Skeletal muscle cell (primary cell): ENCODE results near the gene MAGEB10.
"Not testable (repeated sequence)": the region's sequence is repeated elsewhere in the genome, so short reads cannot be mapped to it uniquely, and the experiment has no call there.

ENCODE experiments used
- DNase-seq: peaks from one replicate; pipeline ENCODE4 v3.0.0-alpha.2; 2010; ENCODE audit warnings: low read depth
- H3K4me3 ChIP-seq: 2 replicates; pipeline ENCODE4 v1.5.1; 2011; ENCODE audit warnings: low read depth, mild to moderate bottlenecking, control low read depth, low read length, moderate library complexity

MAGEB10 gene

GRCh38 chrX:27807690-27808089 lies at the start of gene MAGEB10:
Gene MAGEB10, plus strand, starts transcription at chrX:27807990. Its CDS starts 13,317 bp downstream, at chrX:27821307.
- DNase-seq, result no peak
- H3K4me3 ChIP-seq, result no peak within 1 kb of the TSS

GRCh38 chrX:27765718-27766117 lies 42.1 kb upstream of the MAGEB10 start:
- DNase-seq, result no peak
- H3K4me3 ChIP-seq, result no peak overlapping the region

GRCh38 chrX:27767387-27767786 lies 40.4 kb upstream of the MAGEB10 start:
- no peak overlapping the region for H3K4me3 ChIP-seq
- no peak for DNase-seq

- no peak overlapping the region for H3K4me3 ChIP-seq
- no peak for DNase-seq
Measured at GRCh38 chrX:27775984-27776383, 31.8 kb upstream of the MAGEB10 start.

GRCh38 chrX:27796640-27797257 lies 11.0 kb upstream of the MAGEB10 start:
- no peak for DNase-seq
- no peak overlapping the region for H3K4me3 ChIP-seq

GRCh38 chrX:27797575-27797974 lies 10.2 kb upstream of the MAGEB10 start:
- H3K4me3 ChIP-seq, result no peak overlapping the region
- no peak for DNase-seq

- H3K4me3 ChIP-seq, result no peak overlapping the region
- DNase-seq, result no peak
Measured at GRCh38 chrX:27808226-27808625, 436 bp downstream of the MAGEB10 start.

GRCh38 chrX:27808991-27809859 lies 1.4 kb downstream of the MAGEB10 start:
- DNase-seq, result not testable (repeated sequence)

GRCh38 chrX:27815209-27815608 lies 7.4 kb downstream of the MAGEB10 start:
- peak; percentile 8 for DNase-seq
- H3K4me3 ChIP-seq, result no peak overlapping the region

More at GRCh38 chrX:27808991-27809859, 1.4 kb downstream of the MAGEB10 start:
- not testable (repeated sequence) for H3K4me3 ChIP-seq

- DNase-seq, result no peak
- H3K4me3 ChIP-seq, result no peak overlapping the region
Measured at GRCh38 chrX:27823812-27824211, 16.0 kb downstream of the MAGEB10 start.

- DNase-seq, result no peak
- H3K4me3 ChIP-seq, result no peak overlapping the region
Measured at GRCh38 chrX:27838185-27838584, 30.4 kb downstream of the MAGEB10 start.

- DNase-seq, result no peak
- H3K4me3 ChIP-seq, result no peak overlapping the region
Measured at GRCh38 chrX:27840881-27841280, 33.1 kb downstream of the MAGEB10 start.

GRCh38 chrX:27842859-27843258 lies 35.1 kb downstream of the MAGEB10 start:
- no peak for DNase-seq
- no peak overlapping the region for H3K4me3 ChIP-seq

- DNase-seq, result no peak
- H3K4me3 ChIP-seq, result no peak overlapping the region
Measured at GRCh38 chrX:27860337-27860736, 52.5 kb downstream of the MAGEB10 start.

GRCh38 chrX:27863809-27864208 lies 56.0 kb downstream of the MAGEB10 start:
- DNase-seq, result no peak
- no peak overlapping the region for H3K4me3 ChIP-seq
